A549 (cell line): ENCODE results near the gene ARMH4. TPM values are rescaled to one million over a fixed set of nuclear protein-coding genes. Genes with fewer than 3 reads are reported as not detected.
A peak's percentile ranks its signal among the peaks of the same experiment; 100 is the strongest.

ENCODE experiments used
- ATAC-seq, 2 experiments: fragments of 200-7000 bp in 1 of 2; fragments of >200 bp in 1 of 2; cut with Nextera tagmentation in 1 of 2; cut with Tn5 transposase in 1 of 2; 3 replicates each; pipeline versions ENCODE4 v1.8.0 to v1.9.1; 2018 to 2020; ENCODE audit warnings: mild to moderate bottlenecking in 1 of 2, moderate library complexity in 1 of 2
- CTCF ChIA-PET: fragments of 300-600 bp; sonication (Branson Sonifier 250); formaldehyde crosslinking; extraction: SDS; loops from one replicate; lab custom pipeline; 2021; ENCODE audit warnings: antibody characterized with exemption, inconsistent platforms; lab: Yijun Ruan, JAX
- POLR2A ChIA-PET: fragments of 350-600 bp; formaldehyde crosslinking; extraction: SDS; loops from one replicate; lab custom pipeline; 2021; ENCODE audit warnings: antibody characterized with exemption, inconsistent platforms; lab: Yijun Ruan, JAX
- DNase-seq, 2 experiments: peaks; one replicate each; pipeline versions ENCODE4 v3.0.0 to v3.0.0-alpha.2; 2011 to 2016; ENCODE audit warnings: low read depth in 1 of 2, low spot score in 1 of 2
- FAIRE-seq: peaks from 2 replicates; lab custom pipeline; 2011; peaks lifted over from hg19 to GRCh38; lab: Jason Lieb, UNC
- H3K27ac ChIP-seq, 2 experiments: fragments of >200 bp; sonication (Bioruptor Twin); formaldehyde crosslinking; 3 replicates each; pipeline ENCODE4 v1.5.1; 2016 to 2017
- H3K4me1 ChIP-seq: fragments of >200 bp; sonication (Bioruptor Twin); formaldehyde crosslinking; 3 replicates; pipeline ENCODE4 v1.6.1; 2016
- H3K4me2 ChIP-seq: fragments of >200 bp; sonication (Bioruptor Twin); formaldehyde crosslinking; 3 replicates; pipeline ENCODE4 v1.6.1; 2016
- H3K4me3 ChIP-seq: fragments of >200 bp; sonication (Bioruptor Twin); formaldehyde crosslinking; 3 replicates; pipeline ENCODE4 v1.5.1; 2016
- H3K9me3 ChIP-seq: fragments of >200 bp; sonication (Bioruptor Twin); formaldehyde crosslinking; 3 replicates; pipeline ENCODE4 v1.6.1; 2016
- BHLHE40 ChIP-seq: IDR thresholded peaks from 2 replicates; pipeline ENCODE4 v1.6.1; 2012; ENCODE audit warnings: low read depth, low read length, inconsistent platforms
- CBX8 ChIP-seq: fragments of 200-600 bp; sonication (generic); IDR thresholded peaks from 2 replicates; pipeline ENCODE4 v1.6.1; 2016
- CHD2 ChIP-seq: fragments of 150-350 bp; IDR thresholded peaks from 2 replicates; pipeline ENCODE4 v1.6.1; 2014; ENCODE audit warnings: low read length; ENCODE audit not compliant: partially characterized antibody
- CTCF ChIP-seq: fragments of >200 bp; sonication (Bioruptor Twin); formaldehyde crosslinking; IDR thresholded peaks from 3 replicates; pipeline ENCODE4 v1.5.1; 2016
- EHF ChIP-seq: fragments of 250-450 bp; sonication (Bioruptor Pico); IDR thresholded peaks from 2 replicates; pipeline ENCODE4 v1.5.0; 2020; ENCODE audit warnings: mild to moderate bottlenecking
- EHMT2 ChIP-seq: fragments of 200-600 bp; sonication (generic); IDR thresholded peaks from 2 replicates; pipeline ENCODE4 v1.6.1; 2016; ENCODE audit warnings: antibody characterized with exemption, low read depth, mild to moderate bottlenecking, moderate library complexity
- ELK1 ChIP-seq: fragments of 150-350 bp; IDR thresholded peaks from 2 replicates; pipeline ENCODE4 v1.6.1; 2014; ENCODE audit warnings: low read depth, mild to moderate bottlenecking, low read length
- FOSL2 ChIP-seq, 2 experiments: fragments of 450-650 bp in 1 of 2; fragments of >200 bp in 1 of 2; sonication (Bioruptor Twin) in 1 of 2; formaldehyde crosslinking; IDR thresholded peaks; 2 replicates each; pipeline versions ENCODE4 v1.5.0 to v1.6.1; 2016 to 2020; ENCODE audit warnings: mild to moderate bottlenecking in 1 of 2, moderate library complexity in 1 of 2
- GATA3 ChIP-seq: IDR thresholded peaks from 2 replicates; pipeline ENCODE4 v1.6.1; 2012; ENCODE audit warnings: borderline replicate concordance
- HDAC2 ChIP-seq: fragments of 200-600 bp; sonication (generic); IDR thresholded peaks from 2 replicates; pipeline ENCODE4 v1.6.1; 2016
- HMGXB4 ChIP-seq: fragments of 250-450 bp; sonication (Bioruptor Pico); IDR thresholded peaks from 2 replicates; pipeline ENCODE4 v1.5.0; 2021; ENCODE audit warnings: mild to moderate bottlenecking, moderate library complexity, borderline replicate concordance
- HOXB13 ChIP-seq: fragments of 250-450 bp; sonication (Bioruptor Pico); IDR thresholded peaks from 2 replicates; pipeline ENCODE4 v1.5.0; 2020; ENCODE audit warnings: low read depth, mild to moderate bottlenecking, moderate library complexity
- HOXB5 ChIP-seq: fragments of 250-450 bp; sonication (Bioruptor Pico); IDR thresholded peaks from 2 replicates; pipeline ENCODE4 v1.5.0; 2020; ENCODE audit warnings: mild to moderate bottlenecking, moderate library complexity
- KDM1A ChIP-seq: fragments of 200-600 bp; sonication (generic); IDR thresholded peaks from 2 replicates; pipeline ENCODE4 v1.6.1; 2016; ENCODE audit warnings: low read depth, mild to moderate bottlenecking
- NFE2L2 ChIP-seq: fragments of 150-350 bp; conservative IDR thresholded peaks from 2 replicates; pipeline ENCODE4 v1.6.1; 2014; ENCODE audit warnings: low read length
- POLR2AphosphoS2 ChIP-seq: conservative IDR thresholded peaks from 2 replicates; pipeline ENCODE4 v1.6.1; 2012; ENCODE audit warnings: low read length, improper control_type of control experiment, inconsistent platforms
- RAD21 ChIP-seq, 2 experiments: fragments of >200 bp in 1 of 2; sonication (Bioruptor Twin) in 1 of 2; formaldehyde crosslinking in 1 of 2; IDR thresholded peaks in 1 of 2; conservative IDR thresholded peaks in 1 of 2; 2 replicates in 1 of 2; 3 replicates in 1 of 2; pipeline ENCODE4 v1.6.1; 2012 to 2018; ENCODE audit warnings: inconsistent platforms in 1 of 2
- RCOR1 ChIP-seq: fragments of 150-350 bp; IDR thresholded peaks from 2 replicates; pipeline ENCODE4 v1.6.1; 2014; ENCODE audit warnings: antibody characterized with exemption, low read length, low read depth
- SMC3 ChIP-seq: fragments of >200 bp; sonication (Bioruptor Twin); formaldehyde crosslinking; IDR thresholded peaks from 3 replicates; pipeline ENCODE4 v1.6.1; 2018; ENCODE audit warnings: inconsistent platforms
- SREBF2 ChIP-seq: fragments of 450-650 bp; IDR thresholded peaks from 2 replicates; pipeline ENCODE4 v1.6.1; 2014; ENCODE audit warnings: mild to moderate bottlenecking, moderate library complexity
- ZNF302 ChIP-seq: fragments of 250-450 bp; sonication (Bioruptor Pico); IDR thresholded peaks from 2 replicates; pipeline ENCODE4 v1.9.0; 2021; ENCODE audit warnings: inconsistent platforms, mild to moderate bottlenecking, moderate library complexity
- ZSCAN20 ChIP-seq: fragments of 250-450 bp; sonication (Bioruptor Pico); IDR thresholded peaks from 2 replicates; pipeline ENCODE4 v1.8.0; 2022; ENCODE audit warnings: mild to moderate bottlenecking, moderate library complexity
- WGBS: methylation state at CpG from one replicate; pipeline ENCODE4 v1.1.6; 2017; ENCODE audit errors: missing lambda C conversion rate; 5-methylcytosine and 5-hydroxymethylcytosine counted together
- polyA plus RNA-seq, 4 experiments: library from polyadenylated mRNA; depleted of rRNA in 3 of 4; stranded (reverse); fragments of >200 nt; fragmentation: RNase III in 1 of 4; extraction: RNeasy Plus Mini Kit Qiagen cat#74134 plus additional on column Dnase treatment in 1 of 4; gene quantifications; 2 replicates in 3 of 4; 3 replicates in 1 of 4; pipeline ENCODE4 v1.2.3, GENCODE V29; 2011 to 2017

ARMH4 gene
- polyA plus RNA-seq, 2 of the 4 experiments (the other 2 are of a cell fraction): 0.56 to 0.77 TPM

- no peak for ATAC-seq
- no peak for FAIRE-seq
- Histone ChIP-seq H3K4me3 (no peak overlapping the region), H3K27ac (no peak overlapping the region), H3K9me3 (no peaks in the 10 kb centered on the region), H3K4me2 (no peak overlapping the region), H3K4me1 (no peaks in the 10 kb centered on the region)
- TF ChIP-seq SREBF2 (no peak), ZSCAN20 (CRISPR knock-in tag) (no peak), POLR2AphosphoS2 (no peak), HMGXB4 (CRISPR knock-in tag) (no peak), KDM1A (no peak), HOXB5 (CRISPR knock-in tag) (no peak), EHF (CRISPR knock-in tag) (no peak), CHD2 (no peak), SMC3 (no peak), NFE2L2 (no peak), CBX8 (no peak), BHLHE40 (no peak), EHMT2 (no peak), HDAC2 (no peak), GATA3 (no peak)
- CTCF ChIA-PET: interaction anchor here (0.6 to 9.1 kb wide), 27 partner anchors 9 to 358 kb away, joined by 3 to 79 read pairs (median 4); partner anchors contain the start of gene TOMM20L
- no peak for DNase-seq
- POLR2A ChIA-PET: no interaction called here
- 20% methylated on average over 1 of the region's 1 CpG for WGBS
Measured at GRCh38 chr14:58108717-58109116, 43.3 kb downstream of the ARMH4 start.

GRCh38 chr14:58107947-58108552 is 44.0 kb downstream of the ARMH4 start:
- 17% methylated on average over 4 of the region's 4 CpGs for WGBS
- POLR2A ChIA-PET: no interaction called here
- DNase-seq (peak; percentile 40 to 76), FAIRE-seq (peak; percentile 90), ATAC-seq (peak; percentile 62 to 80; a peak in 4 of 6 replicates)
- no peak overlapping the region for H3K4me2 ChIP-seq
- no peak overlapping the region for H3K4me3 ChIP-seq
- TF ChIP-seq SMC3: peak; percentile 79
- no peak for TF ChIP-seq FOSL2 (IDR thresholded peaks at IDR 0.05)
- no peak for TF ChIP-seq FOSL2 (CRISPR knock-in tag; IDR thresholded peaks at IDR 0.05)
- TF ChIP-seq RAD21 (conservative IDR thresholded peaks at IDR 0.05 in 1 of 2, IDR thresholded peaks at IDR 0.05 in 1 of 2): peak; percentile 89 to 92
- TF ChIP-seq CTCF: peak; percentile 95
- H3K9me3 ChIP-seq: no peaks in the 10 kb centered on the region
- H3K27ac ChIP-seq: no peak overlapping the region
- CTCF ChIA-PET: interaction anchor here (0.6 to 9.1 kb wide), 27 partner anchors 9 to 290 kb away, joined by 3 to 79 read pairs (median 4); partner anchors contain the start of gene TOMM20L
- no peaks in the 10 kb centered on the region for H3K4me1 ChIP-seq

- Histone ChIP-seq H3K27ac (no peak overlapping the region), H3K4me1 (no peaks in the 10 kb centered on the region), H3K9me3 (no peaks in the 10 kb centered on the region), H3K4me2 (no peak overlapping the region), H3K4me3 (no peak overlapping the region)
- DNase-seq (no peak), ATAC-seq (no peak), FAIRE-seq (no peak)
- ChIA-PET CTCF (interaction anchor here (0.6 to 9.1 kb wide), 17 partner anchors 10 to 415 kb away, joined by 3 to 79 read pairs (median 4); partner anchors contain the start of genes PSMA3 and TOMM20L), POLR2A (no interaction called here)
- 9% methylated on average over 1 of the region's 1 CpG for WGBS
- no peak for TF ChIP-seq ELK1
- TF ChIP-seq CTCF: no peak
- TF ChIP-seq RCOR1: no peak
- no peak for TF ChIP-seq ZNF302 (CRISPR knock-in tag)
- no peak for TF ChIP-seq HOXB13 (CRISPR knock-in tag)
Measured at GRCh38 chr14:58107041-58107440, 45.0 kb downstream of the ARMH4 start.
